ENCODE measurements around the gene CRPPA. TPM values are rescaled to one million over a fixed set of nuclear protein-coding genes. Genes with fewer than 3 reads are reported as not detected.

CRPPA gene
- 1.5 and 1.7 TPM in 2 replicates for total RNA-seq

DNA sequence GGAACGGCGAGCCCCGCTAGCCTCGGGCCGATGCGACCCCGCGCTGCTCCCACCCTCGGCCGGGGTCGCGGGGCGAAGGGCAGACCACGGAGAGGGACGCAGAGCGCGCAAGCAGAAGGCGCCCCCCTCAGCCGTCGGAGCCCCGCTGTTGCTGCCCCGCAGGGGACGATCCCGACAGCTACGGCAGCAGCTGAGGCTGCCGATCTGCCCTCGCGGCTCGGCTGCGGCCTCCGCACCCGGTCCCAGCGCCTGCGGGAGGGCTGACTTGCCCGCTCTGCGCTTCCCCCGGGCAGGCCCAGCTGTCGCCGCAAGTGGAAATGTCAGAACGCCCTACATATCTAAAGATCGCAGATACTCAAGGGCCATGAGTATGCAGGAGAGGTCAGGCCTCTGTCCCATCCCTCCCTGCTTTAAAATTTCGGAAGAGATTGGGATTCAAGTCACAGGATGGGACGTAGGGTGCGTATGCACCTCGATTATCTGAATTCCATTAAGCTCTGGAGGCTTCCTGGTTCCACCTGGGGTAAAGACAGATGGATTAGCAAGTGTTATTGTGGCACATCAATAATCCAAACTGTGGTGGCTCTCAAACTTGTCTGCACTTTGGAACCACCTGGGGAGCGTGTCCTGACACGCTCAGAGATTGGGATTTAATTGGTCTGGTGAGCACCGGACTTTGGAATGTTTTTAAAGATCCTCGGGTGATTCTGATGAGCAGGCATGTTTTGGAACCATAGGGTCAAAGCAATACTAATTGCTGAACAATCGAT is at the start of gene CRPPA:
TSS of gene CRPPA (minus strand) at position 206 of the 770 bp plus-strand sequence. CDS start 216 bp downstream, outside the sequence.

GRCh38 chr7:16465469-16466361 is 44.4 kb upstream of the CRPPA start, which contains the start of gene SOSTDC1:
Gene SOSTDC1 (minus strand): TSS chr7:16465738. CDS start chr7:16465668, 70 bp downstream.

Other genes with a start within 250 kb of the CRPPA start
- gene SOSTDC1, start 44.2 kb upstream of the CRPPA start, total RNA-seq: not detected in 2 replicates
- not detected in 2 replicates for gene LRRC72, start 105.3 kb upstream of the CRPPA start, total RNA-seq
- 11.4 and 12.2 TPM in 2 replicates for gene ANKMY2, start 224.2 kb upstream of the CRPPA start, total RNA-seq
- 63.0 and 78.5 TPM in 2 replicates for gene BZW2, start 224.6 kb upstream of the CRPPA start, total RNA-seq

Measured in cardiac ventricle fibroblast (primary cell).